K562 (cell line): ENCODE data around the gene BCAS1. TPM values are rescaled to one million over a fixed set of nuclear protein-coding genes. Genes with fewer than 3 reads are reported as not detected.

ENCODE experiments used
- ATAC-seq: fragments of 200-7000 bp; cut with Tn5 transposase; 3 replicates; pipeline ENCODE4 v1.9.1; 2020; ENCODE audit warnings: moderate library complexity
- BruUV-seq: library from RNA; stranded (reverse); fragments of 400-500 nt; replicated peaks from 2 replicates; lab custom pipeline; 2021; lab: Mats Ljungman, UMichigan
- CTCF ChIA-PET: fragments of 300-600 bp; formaldehyde crosslinking; extraction: SDS; loops from one replicate; lab custom pipeline; 2021; ENCODE audit warnings: low intra/inter-chr PET ratio; lab: Yijun Ruan, JAX
- POLR2A ChIA-PET: fragments of 300-600, 350-650 bp; sonication (Branson Sonifier 250); formaldehyde crosslinking; extraction: SDS; loops from one replicate; lab custom pipeline; 2021; ENCODE audit warnings: antibody characterized with exemption, inconsistent platforms; lab: Yijun Ruan, JAX
- DNase-seq, 4 experiments: peaks; one replicate each; pipeline versions ENCODE4 v3.0.0 to v3.0.0-alpha.2; 2011 to 2018; ENCODE audit warnings: low spot score in 3 of 4, mixed read lengths in 3 of 4; ENCODE audit errors: extremely low read depth in 1 of 4
- FAIRE-seq: peaks from 2 replicates; lab custom pipeline; 2011; peaks lifted over from hg19 to GRCh38; lab: Jason Lieb, UNC
- H2AFZ ChIP-seq: 2 replicates; pipeline ENCODE4 v1.6.0; 2011; ENCODE audit warnings: low read depth, low read length, control low read depth, inconsistent platforms
- H3K27ac ChIP-seq: fragments of 200-600 bp; 3 replicates; pipeline ENCODE4 v1.8.0; 2011; ENCODE audit warnings: low read depth, mild to moderate bottlenecking, control low read depth, inconsistent platforms, low read length, moderate library complexity, mixed read lengths; ENCODE audit errors: extremely low read depth
- H3K27me3 ChIP-seq, 2 experiments: fragments of 300-600 bp in 1 of 2; 2 replicates in 1 of 2; 3 replicates in 1 of 2; pipeline versions ENCODE4 v1.6.0 to v1.8.0; 2011; ENCODE audit warnings: inconsistent platforms in 2 of 2, low read length in 2 of 2, mild to moderate bottlenecking in 1 of 2, mixed read lengths in 1 of 2, moderate library complexity in 1 of 2; ENCODE audit not compliant: control insufficient read depth in 2 of 2, insufficient read depth in 2 of 2
- H3K36me3 ChIP-seq: fragments of 300-600 bp; 3 replicates; pipeline ENCODE4 v1.8.0; 2011; ENCODE audit warnings: mild to moderate bottlenecking, low read length, inconsistent platforms; ENCODE audit not compliant: control insufficient read depth, insufficient read depth
- H3K4me1 ChIP-seq, 2 experiments: fragments of 200-600 bp in 1 of 2; replicated peaks in 1 of 2; 2 replicates in 1 of 2; 3 replicates in 1 of 2; pipeline versions ENCODE4 v1.5.1 to v1.8.0; 2011; ENCODE audit warnings: inconsistent platforms in 2 of 2, low read length in 2 of 2, mild to moderate bottlenecking in 1 of 2, mixed read lengths in 1 of 2, moderate library complexity in 1 of 2; ENCODE audit not compliant: control insufficient read depth in 2 of 2, insufficient read depth in 2 of 2
- H3K4me2 ChIP-seq: 2 replicates; pipeline ENCODE4 v1.6.1; 2011; ENCODE audit warnings: low read length, control low read depth, inconsistent platforms, mixed read lengths; ENCODE audit not compliant: insufficient read depth
- H3K4me3 ChIP-seq: fragments of 200-600 bp; sonication (generic), shearing (Covaris generic); 2 replicates; pipeline ENCODE4 v1.5.1; 2016; ENCODE audit warnings: control low read depth, inconsistent platforms
- H3K79me2 ChIP-seq: fragments of 200-600 bp; 3 replicates; pipeline ENCODE4 v1.8.0; 2011; ENCODE audit warnings: low read length, inconsistent platforms; ENCODE audit not compliant: control insufficient read depth, insufficient read depth
- H3K9ac ChIP-seq, 2 experiments: 2 replicates each; pipeline versions ENCODE4 v1.6.0 to v1.6.1; 2011; ENCODE audit warnings: low read depth in 2 of 2, low read length in 2 of 2, control low read depth in 1 of 2, inconsistent platforms in 1 of 2, mild to moderate bottlenecking in 1 of 2, mixed read lengths in 1 of 2; ENCODE audit not compliant: insufficient read depth in 1 of 2
- H3K9me1 ChIP-seq: one replicate; pipeline ENCODE4 v1.6.0; 2011; ENCODE audit warnings: inconsistent platforms, mild to moderate bottlenecking, low read length, moderate library complexity; ENCODE audit not compliant: control insufficient read depth, insufficient read depth
- H3K9me3 ChIP-seq: replicated peaks from 2 replicates; pipeline ENCODE4 v1.5.1; 2011; ENCODE audit warnings: low read depth, low read length, inconsistent platforms; ENCODE audit not compliant: control insufficient read depth, insufficient read depth
- H4K20me1 ChIP-seq: replicated peaks from 2 replicates; pipeline ENCODE4 v1.6.1; 2011; ENCODE audit warnings: low read length, inconsistent platforms, mixed read lengths; ENCODE audit not compliant: control insufficient read depth, insufficient read depth
- BHLHE40 ChIP-seq: IDR thresholded peaks from 2 replicates; pipeline ENCODE4 v1.6.1; 2011; ENCODE audit warnings: low read length, improper control_type of control experiment
- DPF2 ChIP-seq: fragments of 450-650 bp; IDR thresholded peaks from 2 replicates; pipeline ENCODE4 v1.6.1; 2016
- EWSR1 ChIP-seq: fragments of 450-650 bp; IDR thresholded peaks from 2 replicates; pipeline ENCODE4 v1.6.1; 2018; ENCODE audit warnings: borderline replicate concordance, mild to moderate bottlenecking, low read depth, moderate library complexity; ENCODE audit not compliant: partially characterized antibody
- GTF2E2 ChIP-seq: fragments of 200-800 bp; sonication (Bioruptor generic); IDR thresholded peaks from 2 replicates; pipeline ENCODE4 v1.6.1; 2016; ENCODE audit warnings: missing genetic modification characterization, missing compliant biosample characterization
- HDAC6 ChIP-seq: IDR thresholded peaks from 2 replicates; pipeline ENCODE4 v1.6.1; 2012; ENCODE audit warnings: low read depth, mild to moderate bottlenecking, control low read depth, inconsistent platforms, low read length, moderate library complexity
- KDM1A ChIP-seq, 2 experiments: fragments of 450-650 bp; IDR thresholded peaks; 2 replicates each; pipeline ENCODE4 v1.6.1; 2016; ENCODE audit warnings: mild to moderate bottlenecking in 2 of 2
- KLF16 ChIP-seq: IDR thresholded peaks from 2 replicates; pipeline ENCODE4 v1.6.1; 2016; ENCODE audit warnings: antibody characterized with exemption
- LEF1 ChIP-seq: fragments of 450-650 bp; IDR thresholded peaks from 2 replicates; pipeline ENCODE4 v1.6.1; 2016; ENCODE audit warnings: mild to moderate bottlenecking
- MEIS2 ChIP-seq: fragments of 450-650 bp; IDR thresholded peaks from 2 replicates; pipeline ENCODE4 v1.6.1; 2014; ENCODE audit warnings: mild to moderate bottlenecking; ENCODE audit not compliant: partially characterized antibody
- PATZ1 ChIP-seq: fragments of 250-450 bp; sonication (Bioruptor Pico); IDR thresholded peaks from 2 replicates; pipeline ENCODE4 v1.5.0; 2020; ENCODE audit warnings: mild to moderate bottlenecking, borderline replicate concordance
- PHF8 ChIP-seq: fragments of 200-600 bp; sonication (generic); IDR thresholded peaks from 2 replicates; pipeline ENCODE4 v1.6.1; 2012; ENCODE audit warnings: mixed run types, mild to moderate bottlenecking, inconsistent platforms, low read length, moderate library complexity, borderline replicate concordance
- POLR2A ChIP-seq: fragments of 450-650 bp; conservative IDR thresholded peaks from 2 replicates; pipeline ENCODE4 v1.6.1; 2016
- RBM14 ChIP-seq: fragments of 200-400 bp; formaldehyde crosslinking; IDR thresholded peaks from 2 replicates; pipeline ENCODE4 v1.6.1; 2018; ENCODE audit warnings: low read depth, mild to moderate bottlenecking, low read length, moderate library complexity, borderline replicate concordance; ENCODE audit not compliant: insufficient read depth
- SRSF3 ChIP-seq: fragments of 200-400 bp; formaldehyde crosslinking; IDR thresholded peaks from 2 replicates; pipeline ENCODE4 v1.6.1; 2016; ENCODE audit warnings: mild to moderate bottlenecking, low read length, moderate library complexity; ENCODE audit not compliant: insufficient read depth
- TAL1 ChIP-seq: fragments of 450-650 bp; IDR thresholded peaks from 2 replicates; pipeline ENCODE4 v1.6.1; 2016; ENCODE audit warnings: mild to moderate bottlenecking
- WHSC1 ChIP-seq: IDR thresholded peaks from one replicate; pipeline ENCODE4 v1.6.1; 2012; ENCODE audit warnings: low read length, control low read depth, inconsistent platforms
- ZBTB26 ChIP-seq: fragments of 450-650 bp; formaldehyde crosslinking; IDR thresholded peaks from 2 replicates; pipeline ENCODE4 v1.4.0; 2022; ENCODE audit warnings: missing genetic modification characterization
- ZFP1 ChIP-seq: fragments of 450-650 bp; formaldehyde crosslinking; IDR thresholded peaks from 2 replicates; pipeline ENCODE4 v1.4.0; 2020; ENCODE audit warnings: mild to moderate bottlenecking, mixed read lengths
- ZFP30 ChIP-seq: fragments of 250-450 bp; sonication (Bioruptor Pico); IDR thresholded peaks from 2 replicates; pipeline ENCODE4 v1.8.0; 2022; ENCODE audit warnings: moderate library complexity, mild to moderate bottlenecking, inconsistent platforms, borderline replicate concordance
- WGBS: fragments of 100-300 bp; shearing (Covaris generic); methylation state at CpG from one replicate; pipeline ENCODE4 v1.1.6; 2016; ENCODE audit warnings: low coverage, mixed read lengths; ENCODE audit not compliant: insufficient coverage; ENCODE audit errors: missing lambda C conversion rate; 5-methylcytosine and 5-hydroxymethylcytosine counted together
- in situ Hi-C: fragments of 300-500 bp; cut with MboI; formaldehyde crosslinking; loops from 4 replicates; pipeline ENCODE4 v1.15.0; 2018; ENCODE audit warnings: inconsistent platforms, mixed read lengths
- intact Hi-C: fragments of 100-400 bp; cut with micrococcal nuclease; formaldehyde crosslinking; loops from 2 replicates; pipeline ENCODE4 v1.14.2; 2022
- polyA plus RNA-seq, 8 experiments: library from polyadenylated mRNA; depleted of rRNA in 4 of 8; stranded (reverse) in 5 of 8; unstranded in 3 of 8; fragments of >200 nt; fragmentation: Nextera tagmentation in 2 of 8; fragmentation: Illumina TruSeq in 1 of 8; extraction: Ambion mirVana in 2 of 8; extraction: Trizol in 1 of 8; gene quantifications; 2 replicates each; pipeline versions ENCODE4 v1.2.1 to v1.2.3, GENCODE V29; 2011 to 2014; ENCODE audit warnings: inconsistent platforms in 1 of 8, missing spikeins in 1 of 8
- total RNA-seq, 7 experiments: library from RNA; depleted of rRNA in 6 of 7; stranded (reverse); fragments of >200 nt in 6 of 7; fragmentation: Illumina TruSeq in 2 of 7; extraction: Trizol in 2 of 7; gene quantifications; 2 replicates each; pipeline versions ENCODE4 v1.2.1 to v1.2.3, GENCODE V29; 2011 to 2021; ENCODE audit warnings: low replicate concordance in 1 of 7
- TF ChIP-seq, protein P1 (sequence below): fragments of 450-650 bp; formaldehyde crosslinking; IDR thresholded peaks from 2 replicates; pipeline ENCODE4 v1.4.0; 2020; ENCODE audit warnings: mild to moderate bottlenecking, mixed read lengths

The BCAS1 gene
- total and polyA plus RNA-seq, 9 of the 15 experiments (the other 6 are each of a cell fraction or from before 2014, with no cell fraction given), result 0.18 to 2.3 (median 0.93) TPM

- intact Hi-C loops, result loop anchor here (5.0 kb wide), 2 partner anchors 185 to 345 kb away; partner anchors contain the start of gene ZNF217
- no peaks in the 10 kb centered on the region for H3K27me3 ChIP-seq
- no peaks in the 10 kb centered on the region for H3K9me3 ChIP-seq
- no peaks in the 10 kb centered on the region for H3K79me2 ChIP-seq
- no peaks in the 10 kb centered on the region; the same call in 2 of the 3 replicates for H3K36me3 ChIP-seq
- H2AFZ ChIP-seq, result peak overlapping the region; percentile 42
- FAIRE-seq (peak; percentile 49), DNase-seq (peak in 2 of 4 experiments; percentile 35 to 56), ATAC-seq (no peak)
- H3K9ac ChIP-seq, result peak overlapping the region in 1 of 2 experiments; percentile 8; a peak in 1 of 4 replicates
- no TSS peak for BruUV-seq
- peak overlapping the region; percentile 40 for H3K4me2 ChIP-seq
- H3K4me3 ChIP-seq, result no peak overlapping the region
- in situ Hi-C loops, result no loop called here
- no peaks in the 10 kb centered on the region for H4K20me1 ChIP-seq
- H3K4me1 ChIP-seq, result peaks cover 0 to 71% of the 10 kb centered on the region in 2 experiments; a peak in 4 of 5 replicates
- 20% methylated on average over 5 of the region's 5 CpGs for WGBS
- CTCF ChIA-PET, result no interaction called here
- no peak overlapping the region; the same call in 2 of the 3 replicates for H3K27ac ChIP-seq
- POLR2A ChIA-PET, result interaction anchor here (0.8 to 1.3 kb wide), 2 partner anchors 19 to 162 kb away, joined by 4 to 5 read pairs; no protein-coding TSS in a partner anchor
- H3K9me1 ChIP-seq, result no peaks in the 10 kb centered on the region
- TF ChIP-seq PATZ1, result no peak
- peak; percentile 63; the same call in 1 of the 2 replicates for TF ChIP-seq TAL1
- TF ChIP-seq, protein P1, sequence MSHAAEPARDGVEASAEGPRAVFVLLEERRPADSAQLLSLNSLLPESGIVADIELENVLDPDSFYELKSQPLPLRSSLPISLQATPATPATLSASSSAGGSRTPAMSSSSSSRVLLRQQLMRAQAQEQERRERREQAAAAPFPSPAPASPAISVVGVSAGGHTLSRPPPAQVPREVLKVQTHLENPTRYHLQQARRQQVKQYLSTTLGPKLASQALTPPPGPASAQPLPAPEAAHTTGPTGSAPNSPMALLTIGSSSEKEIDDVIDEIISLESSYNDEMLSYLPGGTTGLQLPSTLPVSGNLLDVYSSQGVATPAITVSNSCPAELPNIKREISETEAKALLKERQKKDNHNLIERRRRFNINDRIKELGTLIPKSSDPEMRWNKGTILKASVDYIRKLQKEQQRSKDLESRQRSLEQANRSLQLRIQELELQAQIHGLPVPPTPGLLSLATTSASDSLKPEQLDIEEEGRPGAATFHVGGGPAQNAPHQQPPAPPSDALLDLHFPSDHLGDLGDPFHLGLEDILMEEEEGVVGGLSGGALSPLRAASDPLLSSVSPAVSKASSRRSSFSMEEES (CRISPR knock-in tag), result no peak
- no peak for TF ChIP-seq MEIS2
- TF ChIP-seq LEF1, result no peak
- TF ChIP-seq WHSC1, result no peak
- no peak for TF ChIP-seq RBM14
- no peak for TF ChIP-seq GTF2E2 (tag)
- TF ChIP-seq ZFP30 (CRISPR knock-in tag), result no peak
- no peak for TF ChIP-seq KLF16
- no peak for TF ChIP-seq BHLHE40
- no peak for TF ChIP-seq HDAC6
- peak; percentile 84 to 92 for TF ChIP-seq KDM1A (IDR thresholded peaks at IDR 0.05)
- TF ChIP-seq SRSF3, result no peak
- TF ChIP-seq EWSR1, result no peak
- peak; percentile 49 for TF ChIP-seq DPF2
- no peak for TF ChIP-seq POLR2A
- no peak for TF ChIP-seq ZFP1 (CRISPR knock-in tag)
- no peak for TF ChIP-seq ZBTB26
- no peak for TF ChIP-seq PHF8
These were observed 133.1 kb downstream of the BCAS1 start for GRCh38 chr20:53937339-53937741.
